ENCODE data around the gene ADCY7.

The ADCY7 gene

GRCh38 chr16:50248845-50249244 lies 17.5 kb upstream of the ADCY7 start:
- DNase-seq (ENCODE audit: low spot score): no peak

- DNase-seq (ENCODE audit: low spot score): no peak
These were observed 14.8 kb upstream of the ADCY7 start for GRCh38 chr16:50251375-50252081.

GRCh38 chr16:50252082-50252611 lies 14.2 kb upstream of the ADCY7 start:
- DNase-seq (ENCODE audit: low spot score): no peak

- no peak for DNase-seq (ENCODE audit: low spot score)
These were observed 13.4 kb upstream of the ADCY7 start for GRCh38 chr16:50252874-50253513.

- no peak for DNase-seq (ENCODE audit: low spot score)
These were observed 12.8 kb upstream of the ADCY7 start for GRCh38 chr16:50253514-50253910.

- DNase-seq (ENCODE audit: low spot score): no peak
These were observed 12.3 kb upstream of the ADCY7 start for GRCh38 chr16:50254072-50254471.

- no peak for DNase-seq (ENCODE audit: low spot score)
These were observed 10.8 kb upstream of the ADCY7 start for GRCh38 chr16:50255538-50255937.

GRCh38 chr16:50256604-50257003 lies 9.7 kb upstream of the ADCY7 start:
- no peak for DNase-seq (ENCODE audit: low spot score)

GRCh38 chr16:50257876-50258275 lies 8.5 kb upstream of the ADCY7 start:
- no peak for DNase-seq (ENCODE audit: low spot score)

- no peak for DNase-seq (ENCODE audit: low spot score)
These were observed 6.8 kb upstream of the ADCY7 start for GRCh38 chr16:50259334-50260205.

- DNase-seq (ENCODE audit: low spot score): no peak
These were observed 5.9 kb upstream of the ADCY7 start for GRCh38 chr16:50260206-50261159.

- DNase-seq (ENCODE audit: low spot score): no peak
These were observed 5.1 kb upstream of the ADCY7 start for GRCh38 chr16:50261160-50261706.

- DNase-seq (ENCODE audit: low spot score): no peak
These were observed 4.6 kb upstream of the ADCY7 start for GRCh38 chr16:50261707-50262235.

- no peak for DNase-seq (ENCODE audit: low spot score)
These were observed 3.1 kb upstream of the ADCY7 start for GRCh38 chr16:50263060-50263909.

GRCh38 chr16:50263940-50264929 lies 2.1 kb upstream of the ADCY7 start:
- DNase-seq (ENCODE audit: low spot score): no peak

GRCh38 chr16:50265260-50265659 lies 1.1 kb upstream of the ADCY7 start:
- DNase-seq (ENCODE audit: low spot score): no peak

GRCh38 chr16:50265716-50266336 lies 525 bp upstream of the ADCY7 start:
- no peak for DNase-seq (ENCODE audit: low spot score)

- DNase-seq (ENCODE audit: low spot score): no peak
These were observed 840 bp downstream of the ADCY7 start for GRCh38 chr16:50267151-50267631.

Data from LoVo (cell line).